K562 (cell line): Measurements from ENCODE around the gene ST8SIA1. TPM values are rescaled to one million over a fixed set of nuclear protein-coding genes. Genes with fewer than 3 reads are reported as not detected.

Experiments used
- HIVEP1 ChIP-seq: fragments of 250-450 bp; sonication (Bioruptor Pico); IDR thresholded peaks from 2 replicates; pipeline ENCODE4 v1.4.0; 2020; ENCODE audit warnings: mild to moderate bottlenecking
- MCM7 ChIP-seq, 2 experiments: fragments of 450-650 bp; IDR thresholded peaks; 2 replicates each; pipeline ENCODE4 v1.6.1; 2016 to 2018
- TCFL5 ChIP-seq: fragments of 250-450 bp; sonication (Bioruptor Pico); conservative IDR thresholded peaks from 2 replicates; pipeline ENCODE4 v1.6.1; 2021; ENCODE audit warnings: mild to moderate bottlenecking, moderate library complexity, matching md5 sums
- ZFX ChIP-seq: sonication (generic); formaldehyde crosslinking; IDR thresholded peaks from 2 replicates; pipeline ENCODE4 v1.8.0; 2022; ENCODE audit warnings: mild to moderate bottlenecking, missing genetic modification reagents, moderate library complexity
- ZNF134 ChIP-seq: fragments of 250-450 bp; sonication (Bioruptor Pico); conservative IDR thresholded peaks from 2 replicates; pipeline ENCODE4 v1.4.0; 2020
- polyA plus RNA-seq, 8 experiments: library from polyadenylated mRNA; depleted of rRNA in 4 of 8; stranded (reverse) in 5 of 8; unstranded in 3 of 8; fragments of >200 nt; fragmentation: Nextera tagmentation in 2 of 8; fragmentation: Illumina TruSeq in 1 of 8; extraction: Ambion mirVana in 2 of 8; extraction: Trizol in 1 of 8; gene quantifications; 2 replicates each; pipeline versions ENCODE4 v1.2.1 to v1.2.3, GENCODE V29; 2011 to 2014; ENCODE audit warnings: inconsistent platforms in 1 of 8, missing spikeins in 1 of 8
- total RNA-seq, 7 experiments: library from RNA; depleted of rRNA in 6 of 7; stranded (reverse); fragments of >200 nt in 6 of 7; fragmentation: Illumina TruSeq in 2 of 7; extraction: Trizol in 2 of 7; gene quantifications; 2 replicates each; pipeline versions ENCODE4 v1.2.1 to v1.2.3, GENCODE V29; 2011 to 2021; ENCODE audit warnings: low replicate concordance in 1 of 7
- TF ChIP-seq, protein P1 (sequence below): fragments of 450-650 bp; IDR thresholded peaks from 2 replicates; pipeline ENCODE4 v1.6.1; 2017; ENCODE audit warnings: antibody characterized with exemption
- TF ChIP-seq, protein P2 (sequence below): fragments of 250-450 bp; sonication (Bioruptor Pico); IDR thresholded peaks from 2 replicates; pipeline ENCODE4 v1.4.0; 2020
- TF ChIP-seq, protein P3 (sequence below): fragments of 450-650 bp; conservative IDR thresholded peaks from 2 replicates; pipeline ENCODE4 v1.6.1; 2016; ENCODE audit warnings: missing genetic modification characterization, low read depth, mild to moderate bottlenecking, missing compliant biosample characterization, moderate library complexity

Gene ST8SIA1
- total and polyA plus RNA-seq, 9 of the 15 experiments (the other 6 are each of a cell fraction or from before 2014, with no cell fraction given), result 0.86 to 26.3 (median 4.3) TPM

GRCh38 chr12:22356231-22356630 lies 21.7 kb upstream of the ST8SIA1 start (continued):
- TF ChIP-seq, protein P1, sequence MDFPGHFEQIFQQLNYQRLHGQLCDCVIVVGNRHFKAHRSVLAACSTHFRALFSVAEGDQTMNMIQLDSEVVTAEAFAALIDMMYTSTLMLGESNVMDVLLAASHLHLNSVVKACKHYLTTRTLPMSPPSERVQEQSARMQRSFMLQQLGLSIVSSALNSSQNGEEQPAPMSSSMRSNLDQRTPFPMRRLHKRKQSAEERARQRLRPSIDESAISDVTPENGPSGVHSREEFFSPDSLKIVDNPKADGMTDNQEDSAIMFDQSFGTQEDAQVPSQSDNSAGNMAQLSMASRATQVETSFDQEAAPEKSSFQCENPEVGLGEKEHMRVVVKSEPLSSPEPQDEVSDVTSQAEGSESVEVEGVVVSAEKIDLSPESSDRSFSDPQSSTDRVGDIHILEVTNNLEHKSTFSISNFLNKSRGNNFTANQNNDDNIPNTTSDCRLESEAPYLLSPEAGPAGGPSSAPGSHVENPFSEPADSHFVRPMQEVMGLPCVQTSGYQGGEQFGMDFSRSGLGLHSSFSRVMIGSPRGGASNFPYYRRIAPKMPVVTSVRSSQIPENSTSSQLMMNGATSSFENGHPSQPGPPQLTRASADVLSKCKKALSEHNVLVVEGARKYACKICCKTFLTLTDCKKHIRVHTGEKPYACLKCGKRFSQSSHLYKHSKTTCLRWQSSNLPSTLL, result no peak
- no peak for TF ChIP-seq MCM7 (IDR thresholded peaks at IDR 0.05)
- no peak for TF ChIP-seq HIVEP1 (CRISPR knock-in tag)
- TF ChIP-seq, protein P2, sequence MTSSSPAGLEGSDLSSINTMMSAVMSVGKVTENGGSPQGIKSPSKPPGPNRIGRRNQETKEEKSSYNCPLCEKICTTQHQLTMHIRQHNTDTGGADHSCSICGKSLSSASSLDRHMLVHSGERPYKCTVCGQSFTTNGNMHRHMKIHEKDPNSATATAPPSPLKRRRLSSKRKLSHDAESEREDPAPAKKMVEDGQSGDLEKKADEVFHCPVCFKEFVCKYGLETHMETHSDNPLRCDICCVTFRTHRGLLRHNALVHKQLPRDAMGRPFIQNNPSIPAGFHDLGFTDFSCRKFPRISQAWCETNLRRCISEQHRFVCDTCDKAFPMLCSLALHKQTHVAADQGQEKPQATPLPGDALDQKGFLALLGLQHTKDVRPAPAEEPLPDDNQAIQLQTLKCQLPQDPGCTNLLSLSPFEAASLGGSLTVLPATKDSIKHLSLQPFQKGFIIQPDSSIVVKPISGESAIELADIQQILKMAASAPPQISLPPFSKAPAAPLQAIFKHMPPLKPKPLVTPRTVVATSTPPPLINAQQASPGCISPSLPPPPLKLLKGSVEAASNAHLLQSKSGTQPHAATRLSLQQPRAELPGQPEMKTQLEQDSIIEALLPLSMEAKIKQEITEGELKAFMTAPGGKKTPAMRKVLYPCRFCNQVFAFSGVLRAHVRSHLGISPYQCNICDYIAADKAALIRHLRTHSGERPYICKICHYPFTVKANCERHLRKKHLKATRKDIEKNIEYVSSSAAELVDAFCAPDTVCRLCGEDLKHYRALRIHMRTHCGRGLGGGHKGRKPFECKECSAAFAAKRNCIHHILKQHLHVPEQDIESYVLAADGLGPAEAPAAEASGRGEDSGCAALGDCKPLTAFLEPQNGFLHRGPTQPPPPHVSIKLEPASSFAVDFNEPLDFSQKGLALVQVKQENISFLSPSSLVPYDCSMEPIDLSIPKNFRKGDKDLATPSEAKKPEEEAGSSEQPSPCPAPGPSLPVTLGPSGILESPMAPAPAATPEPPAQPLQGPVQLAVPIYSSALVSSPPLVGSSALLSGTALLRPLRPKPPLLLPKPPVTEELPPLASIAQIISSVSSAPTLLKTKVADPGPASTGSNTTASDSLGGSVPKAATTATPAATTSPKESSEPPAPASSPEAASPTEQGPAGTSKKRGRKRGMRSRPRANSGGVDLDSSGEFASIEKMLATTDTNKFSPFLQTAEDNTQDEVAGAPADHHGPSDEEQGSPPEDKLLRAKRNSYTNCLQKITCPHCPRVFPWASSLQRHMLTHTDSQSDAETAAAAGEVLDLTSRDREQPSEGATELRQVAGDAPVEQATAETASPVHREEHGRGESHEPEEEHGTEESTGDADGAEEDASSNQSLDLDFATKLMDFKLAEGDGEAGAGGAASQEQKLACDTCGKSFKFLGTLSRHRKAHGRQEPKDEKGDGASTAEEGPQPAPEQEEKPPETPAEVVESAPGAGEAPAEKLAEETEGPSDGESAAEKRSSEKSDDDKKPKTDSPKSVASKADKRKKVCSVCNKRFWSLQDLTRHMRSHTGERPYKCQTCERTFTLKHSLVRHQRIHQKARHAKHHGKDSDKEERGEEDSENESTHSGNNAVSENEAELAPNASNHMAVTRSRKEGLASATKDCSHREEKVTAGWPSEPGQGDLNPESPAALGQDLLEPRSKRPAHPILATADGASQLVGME (CRISPR knock-in tag), result no peak
- TF ChIP-seq TCFL5 (CRISPR knock-in tag), result no peak
- no peak for TF ChIP-seq ZFX (CRISPR knock-in tag)
- TF ChIP-seq ZNF134, result no peak
- TF ChIP-seq, protein P3, sequence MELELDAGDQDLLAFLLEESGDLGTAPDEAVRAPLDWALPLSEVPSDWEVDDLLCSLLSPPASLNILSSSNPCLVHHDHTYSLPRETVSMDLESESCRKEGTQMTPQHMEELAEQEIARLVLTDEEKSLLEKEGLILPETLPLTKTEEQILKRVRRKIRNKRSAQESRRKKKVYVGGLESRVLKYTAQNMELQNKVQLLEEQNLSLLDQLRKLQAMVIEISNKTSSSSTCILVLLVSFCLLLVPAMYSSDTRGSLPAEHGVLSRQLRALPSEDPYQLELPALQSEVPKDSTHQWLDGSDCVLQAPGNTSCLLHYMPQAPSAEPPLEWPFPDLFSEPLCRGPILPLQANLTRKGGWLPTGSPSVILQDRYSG, result no peak
